Esophagus muscularis mucosa (tissue), 3 donors: ENCODE results near the gene FBLIM1.

Experiments
- POLR2A ChIP-seq: fragments of 450-650 bp; IDR thresholded peaks from one replicate; pipeline ENCODE4 v1.6.1; 2017; ENCODE audit warnings: antibody characterized with exemption, moderate library complexity, mild to moderate bottlenecking, low read depth
- POLR2AphosphoS5 ChIP-seq, 2 donors: sonication (generic); formaldehyde crosslinking; IDR thresholded peaks; one replicate each; pipeline ENCODE4 v1.6.1; 2017; ENCODE audit warnings: antibody characterized with exemption in 2 of 2
- TF ChIP-seq, protein P1 (sequence below), 3 experiments: fragments of 200-600 bp in 2 of 3; fragments of 450-650 bp in 1 of 3; sonication (generic) in 2 of 3; IDR thresholded peaks; one replicate each; pipeline ENCODE4 v1.5.1; 2017 to 2019; ENCODE audit warnings: antibody characterized with exemption in 3 of 3, mild to moderate bottlenecking in 2 of 3, moderate library complexity in 1 of 3

DNA sequence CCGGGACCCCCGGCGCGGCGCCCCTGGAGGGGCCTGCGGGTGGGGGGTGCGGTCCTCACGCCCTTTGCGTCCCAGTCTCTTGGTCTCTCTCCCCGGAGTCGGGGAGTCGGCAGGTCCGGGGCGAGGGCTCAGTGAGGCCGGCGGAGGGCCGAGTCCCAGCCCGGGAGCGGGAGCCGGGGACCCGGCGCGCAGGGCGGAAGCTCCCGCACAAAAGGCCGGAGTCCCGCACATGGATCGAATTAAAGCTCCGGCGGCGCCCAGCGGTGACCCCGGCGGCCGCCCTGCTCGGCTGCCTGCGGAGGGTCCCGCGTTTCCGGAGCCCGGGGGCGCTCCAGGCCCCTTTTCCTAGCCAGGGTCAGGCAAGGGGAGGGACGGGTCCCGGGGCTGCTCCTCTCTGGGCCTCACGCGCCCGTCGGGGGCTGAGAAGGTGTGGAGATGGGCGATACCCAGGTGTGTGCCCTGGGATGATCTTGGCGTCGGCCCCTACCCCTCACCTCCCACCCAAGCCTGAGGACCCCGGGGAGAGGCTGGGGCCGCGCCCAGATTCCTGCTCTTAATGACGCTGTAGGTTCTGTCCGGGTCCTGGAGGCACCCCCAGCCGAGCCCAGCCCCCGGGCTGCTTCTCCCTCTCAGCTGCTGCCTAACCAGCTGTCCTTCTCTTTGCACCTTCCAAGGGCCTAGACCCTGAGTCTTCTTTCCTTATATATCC, 512 bp downstream of the FBLIM1 start:
- TF ChIP-seq, protein P1, sequence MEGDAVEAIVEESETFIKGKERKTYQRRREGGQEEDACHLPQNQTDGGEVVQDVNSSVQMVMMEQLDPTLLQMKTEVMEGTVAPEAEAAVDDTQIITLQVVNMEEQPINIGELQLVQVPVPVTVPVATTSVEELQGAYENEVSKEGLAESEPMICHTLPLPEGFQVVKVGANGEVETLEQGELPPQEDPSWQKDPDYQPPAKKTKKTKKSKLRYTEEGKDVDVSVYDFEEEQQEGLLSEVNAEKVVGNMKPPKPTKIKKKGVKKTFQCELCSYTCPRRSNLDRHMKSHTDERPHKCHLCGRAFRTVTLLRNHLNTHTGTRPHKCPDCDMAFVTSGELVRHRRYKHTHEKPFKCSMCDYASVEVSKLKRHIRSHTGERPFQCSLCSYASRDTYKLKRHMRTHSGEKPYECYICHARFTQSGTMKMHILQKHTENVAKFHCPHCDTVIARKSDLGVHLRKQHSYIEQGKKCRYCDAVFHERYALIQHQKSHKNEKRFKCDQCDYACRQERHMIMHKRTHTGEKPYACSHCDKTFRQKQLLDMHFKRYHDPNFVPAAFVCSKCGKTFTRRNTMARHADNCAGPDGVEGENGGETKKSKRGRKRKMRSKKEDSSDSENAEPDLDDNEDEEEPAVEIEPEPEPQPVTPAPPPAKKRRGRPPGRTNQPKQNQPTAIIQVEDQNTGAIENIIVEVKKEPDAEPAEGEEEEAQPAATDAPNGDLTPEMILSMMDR (IDR thresholded peaks at IDR 0.05) = no peak
- TF ChIP-seq POLR2A (no peak), POLR2AphosphoS5 (IDR thresholded peaks at IDR 0.05) (no peak)
